Stimulated activated memory B cell treated with anti-CD40 and anti-IgM and Interleukin-4, amounts not matched to agents 10 μg/mL and 1 μg/mL and 100 μg/mL, for 72 hours (primary cell): ENCODE data around the gene KRT5.
"Not testable (repeated sequence)": the region's sequence is repeated elsewhere in the genome, so short reads cannot be mapped to it uniquely, and the experiment has no call there.

Experiments
- ATAC-seq: fragments of 150-1000 bp; cut with Tn5 transposase; 2 replicates; pipeline ENCODE4 v1.10.0; 2021
- H3K27ac Mint-ChIP-seq: one replicate; pipeline ENCODE4 v1.8.0; 2022; ENCODE audit warnings: mild to moderate bottlenecking, mixed read lengths
- H3K27me3 Mint-ChIP-seq: one replicate; pipeline ENCODE4 v1.8.0; 2022; ENCODE audit warnings: mixed read lengths
- H3K36me3 Mint-ChIP-seq: one replicate; pipeline ENCODE4 v1.8.0; 2022; ENCODE audit warnings: mixed read lengths
- H3K4me1 Mint-ChIP-seq: one replicate; pipeline ENCODE4 v1.8.0; 2022; ENCODE audit warnings: mixed read lengths
- H3K4me3 Mint-ChIP-seq: one replicate; pipeline ENCODE4 v1.8.0; 2022; ENCODE audit warnings: mild to moderate bottlenecking, moderate library complexity, mixed read lengths
- H3K9me3 Mint-ChIP-seq: one replicate; pipeline ENCODE4 v1.8.0; 2022; ENCODE audit warnings: mixed read lengths

Gene KRT5

GRCh38 chr12:52496590-52497071, 23.6 kb downstream of the KRT5 start:
- ATAC-seq: no peak
- H3K27me3 Mint-ChIP-seq: peaks cover 59% of the 10 kb centered on the region
- H3K4me1 Mint-ChIP-seq: peaks cover 9% of the 10 kb centered on the region
- no peak overlapping the region for H3K4me3 Mint-ChIP-seq
- H3K36me3 Mint-ChIP-seq: no peaks in the 10 kb centered on the region
- no peaks in the 10 kb centered on the region for H3K9me3 Mint-ChIP-seq
- H3K27ac Mint-ChIP-seq: no peak overlapping the region

GRCh38 chr12:52496054-52496453, 24.1 kb downstream of the KRT5 start:
- Mint-ChIP-seq H3K4me1 (peaks cover 9% of the 10 kb centered on the region), H3K27ac (no peak overlapping the region), H3K9me3 (no peaks in the 10 kb centered on the region), H3K27me3 (peaks cover 63% of the 10 kb centered on the region), H3K4me3 (no peak overlapping the region), H3K36me3 (no peaks in the 10 kb centered on the region)
- no peak for ATAC-seq

- peaks cover 66% of the 10 kb centered on the region for H3K27me3 Mint-ChIP-seq
These were observed 24.8 kb downstream of the KRT5 start for GRCh38 chr12:52495389-52495788.

GRCh38 chr12:52494518-52494917, 25.7 kb downstream of the KRT5 start:
- Mint-ChIP-seq H3K36me3 (no peaks in the 10 kb centered on the region), H3K27me3 (peaks cover 66% of the 10 kb centered on the region), H3K9me3 (no peaks in the 10 kb centered on the region), H3K27ac (no peak overlapping the region), H3K4me3 (no peak overlapping the region), H3K4me1 (peaks cover 9% of the 10 kb centered on the region)
- no peak for ATAC-seq

More at GRCh38 chr12:52495389-52495788, 24.8 kb downstream of the KRT5 start:
- no peaks in the 10 kb centered on the region for H3K9me3 Mint-ChIP-seq
- peaks cover 9% of the 10 kb centered on the region for H3K4me1 Mint-ChIP-seq
- no peak overlapping the region for H3K4me3 Mint-ChIP-seq
- no peaks in the 10 kb centered on the region for H3K36me3 Mint-ChIP-seq
- ATAC-seq: no peak
- H3K27ac Mint-ChIP-seq: no peak overlapping the region

- peaks cover 66% of the 10 kb centered on the region for H3K27me3 Mint-ChIP-seq
- H3K4me3 Mint-ChIP-seq: no peak overlapping the region
- no peaks in the 10 kb centered on the region for H3K9me3 Mint-ChIP-seq
- ATAC-seq: no peak
- H3K4me1 Mint-ChIP-seq: peaks cover 9% of the 10 kb centered on the region
- no peaks in the 10 kb centered on the region for H3K36me3 Mint-ChIP-seq
- no peak overlapping the region for H3K27ac Mint-ChIP-seq
These were observed 26.1 kb downstream of the KRT5 start for GRCh38 chr12:52494100-52494499.

- no peaks in the 10 kb centered on the region for H3K36me3 Mint-ChIP-seq
- H3K9me3 Mint-ChIP-seq: no peaks in the 10 kb centered on the region
- H3K4me1 Mint-ChIP-seq: peaks cover 9% of the 10 kb centered on the region
- peaks cover 61% of the 10 kb centered on the region for H3K27me3 Mint-ChIP-seq
- H3K27ac Mint-ChIP-seq: no peak within 1 kb of the TSS
- H3K4me3 Mint-ChIP-seq: no peak within 1 kb of the TSS
- no peak for ATAC-seq
These were observed 27.0 kb downstream of the KRT5 start, which contains the start of gene KRT6A for GRCh38 chr12:52493172-52493571. Gene KRT6A (minus strand): TSS chr12:52493257. CDS start chr12:52493188, 69 bp downstream.

GRCh38 chr12:52492405-52492804, 27.8 kb downstream of the KRT5 start:
- not testable (repeated sequence) for H3K9me3 Mint-ChIP-seq, H3K4me3 Mint-ChIP-seq, H3K36me3 Mint-ChIP-seq, ATAC-seq, H3K27ac Mint-ChIP-seq, H3K4me1 Mint-ChIP-seq
- peaks cover 53% of the 10 kb centered on the region for H3K27me3 Mint-ChIP-seq

GRCh38 chr12:52491495-52491894, 28.7 kb downstream of the KRT5 start:
- H3K27ac Mint-ChIP-seq, H3K9me3 Mint-ChIP-seq, ATAC-seq, H3K4me1 Mint-ChIP-seq, H3K36me3 Mint-ChIP-seq, H3K4me3 Mint-ChIP-seq: not testable (repeated sequence)
- peaks cover 45% of the 10 kb centered on the region for H3K27me3 Mint-ChIP-seq

- Mint-ChIP-seq H3K4me1 (no peaks in the 10 kb centered on the region), H3K27me3 (peaks cover 49% of the 10 kb centered on the region), H3K4me3 (no peak overlapping the region), H3K36me3 (no peaks in the 10 kb centered on the region), H3K27ac (no peak overlapping the region), H3K9me3 (peaks cover 7% of the 10 kb centered on the region)
- no peak for ATAC-seq
These were observed 31.5 kb downstream of the KRT5 start for GRCh38 chr12:52488736-52489135.

- H3K36me3 Mint-ChIP-seq, H3K9me3 Mint-ChIP-seq, H3K4me3 Mint-ChIP-seq, H3K27ac Mint-ChIP-seq, H3K4me1 Mint-ChIP-seq: not testable (repeated sequence)
- peaks cover 49% of the 10 kb centered on the region for H3K27me3 Mint-ChIP-seq
- ATAC-seq: peak; percentile 17
These were observed 32.3 kb downstream of the KRT5 start for GRCh38 chr12:52487744-52488443.

GRCh38 chr12:52487211-52487610, 33.0 kb downstream of the KRT5 start:
- Mint-ChIP-seq H3K27ac (no peak overlapping the region), H3K4me3 (no peak overlapping the region), H3K27me3 (peaks cover 43% of the 10 kb centered on the region), H3K36me3 (no peaks in the 10 kb centered on the region), H3K9me3 (peaks cover 7% of the 10 kb centered on the region), H3K4me1 (no peaks in the 10 kb centered on the region)
- no peak for ATAC-seq

- Mint-ChIP-seq H3K27ac (no peak overlapping the region), H3K4me1 (no peaks in the 10 kb centered on the region), H3K36me3 (no peaks in the 10 kb centered on the region), H3K27me3 (peaks cover 35% of the 10 kb centered on the region), H3K4me3 (no peak overlapping the region), H3K9me3 (peaks cover 7% of the 10 kb centered on the region)
- ATAC-seq: no peak
These were observed 33.8 kb downstream of the KRT5 start for GRCh38 chr12:52486166-52487105.

- ATAC-seq: no peak
- Mint-ChIP-seq H3K36me3 (no peaks in the 10 kb centered on the region), H3K4me1 (no peaks in the 10 kb centered on the region), H3K27me3 (peaks cover 22% of the 10 kb centered on the region), H3K27ac (no peak overlapping the region), H3K4me3 (no peak overlapping the region), H3K9me3 (peaks cover 14% of the 10 kb centered on the region)
These were observed 40.1 kb downstream of the KRT5 start for GRCh38 chr12:52480073-52480472.

GRCh38 chr12:52477651-52478050, 42.5 kb downstream of the KRT5 start:
- ATAC-seq: no peak
- no peaks in the 10 kb centered on the region for H3K27me3 Mint-ChIP-seq
- no peaks in the 10 kb centered on the region for H3K36me3 Mint-ChIP-seq
- H3K4me1 Mint-ChIP-seq: no peaks in the 10 kb centered on the region
- no peak overlapping the region for H3K4me3 Mint-ChIP-seq
- H3K27ac Mint-ChIP-seq: no peak overlapping the region
- H3K9me3 Mint-ChIP-seq: peaks cover 11% of the 10 kb centered on the region

- no peak overlapping the region for H3K4me3 Mint-ChIP-seq
- H3K36me3 Mint-ChIP-seq: no peaks in the 10 kb centered on the region
- H3K9me3 Mint-ChIP-seq: peaks cover 5% of the 10 kb centered on the region
- no peaks in the 10 kb centered on the region for H3K27me3 Mint-ChIP-seq
- no peak for ATAC-seq
- no peak overlapping the region for H3K27ac Mint-ChIP-seq
- H3K4me1 Mint-ChIP-seq: no peaks in the 10 kb centered on the region
These were observed 46.0 kb downstream of the KRT5 start for GRCh38 chr12:52474212-52474611.
